GM18507 (cell line): ENCODE results near the gene TOX2.
A peak's percentile ranks its signal among the peaks of the same experiment; 100 is the strongest.

ENCODE experiments used
- DNase-seq: peaks from one replicate; pipeline ENCODE4 v3.0.0; 2011; ENCODE audit warnings: low read depth; ENCODE audit not compliant: insufficient read length; ENCODE audit errors: extremely low spot score
- FAIRE-seq: peaks from 2 replicates; lab custom pipeline; 2011; peaks lifted over from hg19 to GRCh38; lab: Jason Lieb, UNC

The TOX2 gene

GRCh38 chr20:44066645-44067606 is 152.3 kb downstream of the TOX2 start:
- FAIRE-seq: no peak
- no peak for DNase-seq

GRCh38 chr20:44067650-44068081 is 153.0 kb downstream of the TOX2 start:
- FAIRE-seq: no peak
- no peak for DNase-seq

GRCh38 chr20:44068316-44069201 is 153.9 kb downstream of the TOX2 start:
- no peak for FAIRE-seq

GRCh38 chr20:44069203-44070011 is 154.8 kb downstream of the TOX2 start:
- DNase-seq (no peak), FAIRE-seq (peak; percentile 93)

More at GRCh38 chr20:44068316-44069201, 153.9 kb downstream of the TOX2 start:
- no peak for DNase-seq

GRCh38 chr20:44070139-44070900 is 155.7 kb downstream of the TOX2 start:
- peak; percentile 79 for FAIRE-seq
- DNase-seq: no peak

GRCh38 chr20:44071057-44071456 is 156.4 kb downstream of the TOX2 start:
- no peak for DNase-seq
- no peak for FAIRE-seq

- no peak for FAIRE-seq
- no peak for DNase-seq
Measured at GRCh38 chr20:44071526-44072111, 157.0 kb downstream of the TOX2 start.

- FAIRE-seq (peak; percentile 86), DNase-seq (no peak)
Measured at GRCh38 chr20:44072384-44072783, 157.7 kb downstream of the TOX2 start.

- DNase-seq: no peak
- no peak for FAIRE-seq
Measured at GRCh38 chr20:44073011-44073674, 158.5 kb downstream of the TOX2 start.

- FAIRE-seq (no peak), DNase-seq (no peak)
Measured at GRCh38 chr20:44073675-44074071, 159.0 kb downstream of the TOX2 start.

- DNase-seq: no peak
- FAIRE-seq: no peak
Measured at GRCh38 chr20:44074252-44075151, 159.8 kb downstream of the TOX2 start.

- FAIRE-seq: no peak
- DNase-seq: no peak
Measured at GRCh38 chr20:44075191-44075949, 160.7 kb downstream of the TOX2 start.

- FAIRE-seq (no peak), DNase-seq (no peak)
Measured at GRCh38 chr20:44075950-44076232, 161.2 kb downstream of the TOX2 start.

- FAIRE-seq (no peak), DNase-seq (no peak)
Measured at GRCh38 chr20:44079291-44079690, 164.6 kb downstream of the TOX2 start.

GRCh38 chr20:44080064-44080463 is 165.4 kb downstream of the TOX2 start:
- DNase-seq (no peak), FAIRE-seq (no peak)

- DNase-seq (peak; percentile 71), FAIRE-seq (peak; percentile 86)
Measured at GRCh38 chr20:44080646-44081267, 166.1 kb downstream of the TOX2 start.
